Transverse colon (tissue), 4 donors: ENCODE measurements around the gene MYOT. TPM values are rescaled to one million over a fixed set of nuclear protein-coding genes. Genes with fewer than 3 reads are reported as not detected.

Source experiments
- DNase-seq: peaks from one replicate; pipeline ENCODE4 v3.0.0-alpha.2; 2019
- H3K27ac ChIP-seq, 4 donors: fragments of 200-600 bp; sonication (generic); 2 replicates each; pipeline ENCODE4 v1.5.1; 2016 to 2018; ENCODE audit warnings: inconsistent platforms in 4 of 4
- H3K27me3 ChIP-seq: fragments of 200-600 bp; sonication (generic); 2 replicates; pipeline ENCODE4 v1.5.1; 2017; ENCODE audit warnings: inconsistent platforms
- H3K36me3 ChIP-seq, 4 donors: fragments of 200-600 bp; sonication (generic); 2 replicates each; pipeline ENCODE4 v1.5.1; 2017 to 2019; ENCODE audit warnings: inconsistent platforms in 4 of 4
- H3K4me1 ChIP-seq, 4 donors: fragments of 200-600 bp; sonication (generic); 2 replicates each; pipeline ENCODE4 v1.5.1; 2017 to 2020; ENCODE audit warnings: inconsistent platforms in 4 of 4
- H3K4me3 ChIP-seq, 4 donors: fragments of 200-600 bp; sonication (generic); 1 replicate in 1 of 4; 2 replicates in 3 of 4; pipeline versions ENCODE4 v1.5.1 to v1.6.1; 2017 to 2019; ENCODE audit warnings: inconsistent platforms in 4 of 4
- H3K9me3 ChIP-seq, 2 donors: fragments of 200-600 bp; sonication (generic); 2 replicates each; pipeline ENCODE4 v1.5.1; 2017 to 2019; ENCODE audit warnings: inconsistent platforms in 2 of 2
- EP300 ChIP-seq: sonication (generic); formaldehyde crosslinking; IDR thresholded peaks from one replicate; pipeline ENCODE4 v1.6.1; 2017; ENCODE audit warnings: antibody characterized with exemption, low read depth
- POLR2A ChIP-seq: fragments of 450-650 bp; IDR thresholded peaks from one replicate; pipeline ENCODE4 v1.6.1; 2016; ENCODE audit warnings: antibody characterized with exemption, mild to moderate bottlenecking, moderate library complexity
- POLR2AphosphoS5 ChIP-seq, 3 donors: sonication (generic); formaldehyde crosslinking; IDR thresholded peaks; one replicate each; pipeline ENCODE4 v1.6.1; 2016; ENCODE audit warnings: antibody characterized with exemption in 3 of 3
- WGBS, 2 donors: methylation state at CpG; one replicate each; pipeline ENCODE4 v1.1.5; 2018; ENCODE audit warnings: low coverage in 1 of 2; 5-methylcytosine and 5-hydroxymethylcytosine counted together
- in situ Hi-C, 4 donors: fragments of 200-750 bp; cut with MboI; loops; one replicate each; pipeline versions ENCODE4 v1.15.0 to v1.15.1; 2017; ENCODE audit warnings: low sequenced_read_pairs in 3 of 4, low pct_ligation_motif_present in 1 of 4, low pct_unique_long_range_greater_than_20kb in 1 of 4
- intact Hi-C: fragments of 100-400 bp; cut with DNase I; formaldehyde crosslinking; loops from one replicate; pipeline ENCODE4 v1.15.1; 2023; ENCODE audit warnings: low total_unique reads
- total RNA-seq, 4 donors: library from RNA; depleted of rRNA; stranded (reverse); fragments of >200 nt; gene quantifications; one replicate each; pipeline ENCODE4 v1.1.0, GENCODE V29; 2016
- TF ChIP-seq, protein P1 (sequence below), 5 experiments: fragments of 200-600 bp in 3 of 5; fragments of 450-650 bp in 2 of 5; sonication (generic) in 3 of 5; IDR thresholded peaks; 1 replicate in 2 of 5; 2 replicates in 3 of 5; pipeline ENCODE4 v1.5.1; 2016 to 2017; ENCODE audit warnings: antibody characterized with exemption in 5 of 5, inconsistent platforms in 3 of 5, mild to moderate bottlenecking in 2 of 5, moderate library complexity in 1 of 5

Gene MYOT
- total RNA-seq, 4 donors from 2014 or later = 2.9 to 7.1 (median 5.9) TPM; not detected in 1

DNA sequence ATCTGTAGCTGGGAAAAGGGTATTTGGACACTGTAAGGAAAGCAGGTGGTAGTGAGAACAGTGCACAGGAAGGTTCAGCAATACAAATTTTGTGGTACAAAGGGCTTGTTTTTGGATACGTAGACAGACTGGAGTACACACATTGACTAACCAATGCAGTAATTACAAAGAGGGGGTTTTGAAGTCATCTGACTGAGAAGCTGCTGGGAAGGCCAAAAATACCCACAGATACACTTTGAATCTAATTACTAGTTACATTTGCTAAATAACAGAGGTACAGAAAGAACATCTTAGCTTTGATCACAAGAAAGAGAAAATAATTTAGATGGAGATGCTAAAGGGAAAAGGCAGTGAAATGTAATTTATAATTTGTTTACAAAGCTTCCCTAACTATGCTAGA lies 67.5 kb downstream of the MYOT start:
- Histone ChIP-seq H3K4me1 (peaks cover 0 to 19% (median 9%) of the 10 kb centered on the region in 4 donors), H3K27me3 (no peaks in the 10 kb centered on the region), H3K27ac (no peak overlapping the region), H3K9me3 (no peaks in the 10 kb centered on the region), H3K36me3 (peaks cover 0 to 18% (median 9%) of the 10 kb centered on the region in 4 donors), H3K4me3 (no peak overlapping the region)
- no peak for TF ChIP-seq POLR2A
- TF ChIP-seq EP300 = no peak
- TF ChIP-seq, protein P1, sequence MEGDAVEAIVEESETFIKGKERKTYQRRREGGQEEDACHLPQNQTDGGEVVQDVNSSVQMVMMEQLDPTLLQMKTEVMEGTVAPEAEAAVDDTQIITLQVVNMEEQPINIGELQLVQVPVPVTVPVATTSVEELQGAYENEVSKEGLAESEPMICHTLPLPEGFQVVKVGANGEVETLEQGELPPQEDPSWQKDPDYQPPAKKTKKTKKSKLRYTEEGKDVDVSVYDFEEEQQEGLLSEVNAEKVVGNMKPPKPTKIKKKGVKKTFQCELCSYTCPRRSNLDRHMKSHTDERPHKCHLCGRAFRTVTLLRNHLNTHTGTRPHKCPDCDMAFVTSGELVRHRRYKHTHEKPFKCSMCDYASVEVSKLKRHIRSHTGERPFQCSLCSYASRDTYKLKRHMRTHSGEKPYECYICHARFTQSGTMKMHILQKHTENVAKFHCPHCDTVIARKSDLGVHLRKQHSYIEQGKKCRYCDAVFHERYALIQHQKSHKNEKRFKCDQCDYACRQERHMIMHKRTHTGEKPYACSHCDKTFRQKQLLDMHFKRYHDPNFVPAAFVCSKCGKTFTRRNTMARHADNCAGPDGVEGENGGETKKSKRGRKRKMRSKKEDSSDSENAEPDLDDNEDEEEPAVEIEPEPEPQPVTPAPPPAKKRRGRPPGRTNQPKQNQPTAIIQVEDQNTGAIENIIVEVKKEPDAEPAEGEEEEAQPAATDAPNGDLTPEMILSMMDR (IDR thresholded peaks at IDR 0.05) = no peak
- no peak for TF ChIP-seq POLR2AphosphoS5 (IDR thresholded peaks at IDR 0.05)
- in situ Hi-C loops = no loop called here
- 33 to 64% methylated on average over 1 of the region's 1 CpG for WGBS, 2 donors
- intact Hi-C loops = no loop called here
- no peak for DNase-seq

- 61 to 92% methylated on average over 3 of the region's 3 CpGs for WGBS, 2 donors
- in situ Hi-C loops = no loop called here
- no peaks in the 10 kb centered on the region for H3K27me3 ChIP-seq
Observed at GRCh38 chr5:137935694-137936093, 68.0 kb downstream of the MYOT start.

More at GRCh38 chr5:137935694-137936093, 68.0 kb downstream of the MYOT start:
- H3K27ac ChIP-seq = no peak overlapping the region
- intact Hi-C loops = no loop called here
- H3K36me3 ChIP-seq = peaks cover 0 to 22% (median 12%) of the 10 kb centered on the region in 4 donors
- H3K4me3 ChIP-seq = no peak overlapping the region
- TF ChIP-seq POLR2A = no peak
- TF ChIP-seq, protein P1 (IDR thresholded peaks at IDR 0.05) = no peak
- TF ChIP-seq EP300 = no peak
- TF ChIP-seq POLR2AphosphoS5 (IDR thresholded peaks at IDR 0.05) = no peak
- H3K4me1 ChIP-seq = peaks cover 0 to 19% (median 9%) of the 10 kb centered on the region in 4 donors
- no peak for DNase-seq
- no peaks in the 10 kb centered on the region for H3K9me3 ChIP-seq

Other genes with a start within 250 kb of the MYOT start
- gene KLHL3, start 131.8 kb upstream of the MYOT start, total RNA-seq = 1 to 10 TPM in 3 of 4 donors, under 1 TPM in 1; 0.75 to 4.4 (median 2.6) TPM
- 10 to 100 TPM in 1 of 4 donors, 1 to 10 TPM in 3; 6.0 to 10.8 (median 9.0) TPM for gene HNRNPA0, start 113.5 kb upstream of the MYOT start, total RNA-seq
- gene PKD2L2, start 21.6 kb downstream of the MYOT start, total RNA-seq = not detected
- gene FAM13B, start 165.2 kb downstream of the MYOT start, total RNA-seq = 10 to 100 TPM; 18.7 to 46.7 (median 23.0) TPM
- not detected for gene WNT8A, start 216.2 kb downstream of the MYOT start, total RNA-seq